Smooth muscle cell of the brain vasculature (primary cell): ENCODE measurements around the gene ARTN.
A peak's percentile ranks its signal among the peaks of the same experiment; 100 is the strongest.

Experiments used
- DNase-seq: peaks from one replicate; pipeline ENCODE4 v3.0.0-alpha.2; 2012; ENCODE audit warnings: low read depth, low spot score

The ARTN gene

GRCh38 chr1:43947061-43947873, 13.7 kb downstream of the ARTN start:
- no peak for DNase-seq

DNA sequence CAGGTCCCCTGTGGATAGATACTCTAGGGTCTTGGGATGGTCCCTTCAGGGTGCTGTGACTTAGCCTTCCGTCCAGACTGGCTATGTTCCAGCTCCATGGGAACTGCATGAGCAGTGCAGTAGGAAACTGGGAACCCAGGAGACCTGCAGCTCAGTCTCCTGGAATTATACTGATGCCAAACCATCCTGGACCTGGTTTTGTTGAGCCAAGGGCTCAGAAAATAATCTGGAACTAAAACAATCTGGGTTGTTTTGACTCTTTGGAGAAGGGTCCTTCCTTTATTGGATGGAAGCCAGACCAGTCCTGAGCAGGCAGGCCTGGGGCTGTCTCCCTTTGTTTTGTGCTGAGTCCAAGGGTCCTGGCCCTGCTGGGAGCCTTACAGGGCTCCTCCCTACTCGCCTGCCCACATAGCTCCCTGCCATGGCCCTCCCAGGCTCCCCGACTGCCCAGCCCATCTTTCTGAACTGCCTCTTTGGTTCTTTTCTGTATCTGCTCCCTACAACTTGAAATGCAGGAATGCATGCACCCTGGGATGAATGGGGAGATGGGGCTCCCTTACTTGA, 14.4 kb downstream of the ARTN start:
- DNase-seq, result no peak

GRCh38 chr1:43949678-43950077, 16.1 kb downstream of the ARTN start:
- DNase-seq, result no peak

- DNase-seq, result no peak
Measured at GRCh38 chr1:43951021-43951985, 17.7 kb downstream of the ARTN start.

GRCh38 chr1:43952731-43953346, 19.2 kb downstream of the ARTN start:
- DNase-seq, result no peak

GRCh38 chr1:43953361-43953760, 19.8 kb downstream of the ARTN start:
- no peak for DNase-seq

DNA sequence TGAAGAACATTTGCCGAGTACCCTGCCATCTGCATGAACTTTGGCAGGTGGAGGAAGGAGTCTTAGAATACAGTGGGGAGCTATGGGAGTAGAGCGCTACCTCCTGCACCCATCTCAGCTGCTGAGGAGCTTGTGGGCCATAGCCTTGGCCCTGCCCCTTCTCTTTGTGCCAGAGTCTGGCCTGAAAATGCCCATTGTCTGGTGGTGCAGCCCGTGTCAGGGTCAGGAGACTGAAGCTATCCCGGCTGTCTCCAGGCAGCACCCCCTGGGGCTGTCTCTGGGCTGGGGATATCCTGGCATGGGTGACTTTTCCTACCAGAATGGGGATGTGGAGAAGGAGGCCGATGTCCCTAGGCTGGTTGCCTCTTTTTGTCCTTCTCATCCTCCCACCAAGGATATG, 20.4 kb downstream of the ARTN start:
- no peak for DNase-seq

DNA sequence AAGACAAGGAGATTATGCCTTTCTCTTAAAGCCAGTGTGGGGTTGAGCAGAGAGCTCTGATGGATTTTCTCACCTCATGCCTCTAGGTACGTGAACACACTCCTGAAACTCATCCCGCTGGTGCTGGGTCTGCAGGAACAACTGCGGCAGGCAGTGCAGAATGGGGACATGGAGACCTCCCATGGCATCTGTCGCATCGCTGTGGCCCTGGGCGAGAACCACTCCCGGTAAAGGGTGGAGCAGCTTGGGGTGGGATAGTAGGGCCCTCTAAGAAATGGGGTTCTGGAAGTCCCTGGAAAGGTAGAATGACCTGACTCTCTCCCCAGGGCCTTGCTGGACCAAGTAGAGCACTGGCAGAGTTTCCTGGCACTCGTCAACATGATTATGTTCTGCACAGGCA, 22.6 kb downstream of the ARTN start:
- no peak for DNase-seq

DNA sequence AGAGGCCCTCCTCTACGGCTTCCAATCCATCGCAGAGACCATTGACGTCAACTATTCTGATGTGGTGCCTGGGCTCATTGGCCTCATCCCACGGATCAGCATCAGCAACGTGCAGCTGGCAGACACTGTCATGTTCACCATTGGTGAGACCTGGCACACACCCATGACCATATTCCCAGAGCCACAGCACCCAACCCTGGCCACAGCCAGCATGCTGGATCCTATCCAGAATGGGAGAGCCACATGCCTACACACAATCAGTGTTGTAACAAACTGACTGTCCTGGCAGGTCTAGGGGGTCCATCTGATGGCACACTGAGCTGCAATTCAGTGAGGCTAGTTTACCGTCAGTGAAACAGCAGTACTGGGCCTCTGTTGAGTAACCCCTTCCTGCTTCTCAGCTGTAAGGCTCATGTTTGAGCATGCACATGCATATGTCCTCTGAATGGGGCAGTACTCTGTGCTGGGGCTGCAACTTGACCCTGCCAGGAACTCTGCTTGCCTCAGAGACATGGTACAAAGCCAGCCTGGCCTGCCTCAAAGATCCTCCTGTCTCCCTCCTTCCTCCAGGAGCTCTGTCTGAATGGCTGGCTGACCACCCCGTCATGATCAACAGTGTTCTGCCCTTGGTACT, 23.9 kb downstream of the ARTN start:
- no peak for DNase-seq

- DNase-seq, result no peak
Measured at GRCh38 chr1:43958351-43959255, 25.0 kb downstream of the ARTN start.

DNA sequence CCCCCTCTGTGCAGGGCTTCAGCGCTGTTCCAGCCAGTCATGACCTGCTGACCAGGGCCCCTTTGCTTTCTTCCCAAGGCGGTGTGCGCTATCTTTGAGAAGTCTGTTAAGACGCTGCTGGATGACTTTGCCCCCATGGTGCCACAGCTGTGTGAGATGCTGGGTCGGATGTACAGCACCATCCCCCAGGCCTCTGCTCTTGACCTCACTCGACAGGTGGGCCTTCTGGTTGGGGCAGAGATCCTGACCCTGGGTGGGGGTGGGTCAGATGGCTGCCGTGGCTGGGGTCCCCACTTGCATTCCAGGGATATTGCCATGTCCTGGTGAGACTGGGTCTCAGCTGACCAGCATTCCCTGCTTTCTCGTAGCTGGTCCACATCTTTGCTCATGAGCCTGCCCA, 27.2 kb downstream of the ARTN start:
- DNase-seq, result no peak

DNA sequence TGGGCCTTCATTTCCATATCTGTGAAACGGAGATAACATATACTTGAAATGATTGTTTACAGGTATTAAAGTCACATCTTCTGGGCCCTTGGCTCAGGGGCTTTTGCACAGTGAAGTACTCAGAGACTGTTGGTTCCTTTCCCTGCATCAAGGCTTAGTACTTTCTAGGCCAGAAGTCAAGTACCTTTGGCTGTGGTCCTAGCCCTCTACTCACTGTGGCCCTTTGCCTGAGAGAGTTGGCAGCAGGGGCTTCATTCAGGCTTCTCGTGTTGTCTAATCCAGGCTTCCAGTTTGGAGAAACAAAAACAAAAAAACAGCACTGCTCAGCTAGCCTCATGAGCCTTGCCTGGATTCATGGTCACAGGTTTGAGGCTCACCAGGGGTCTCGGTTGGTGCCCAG, 28.1 kb downstream of the ARTN start:
- DNase-seq, result no peak

DNA sequence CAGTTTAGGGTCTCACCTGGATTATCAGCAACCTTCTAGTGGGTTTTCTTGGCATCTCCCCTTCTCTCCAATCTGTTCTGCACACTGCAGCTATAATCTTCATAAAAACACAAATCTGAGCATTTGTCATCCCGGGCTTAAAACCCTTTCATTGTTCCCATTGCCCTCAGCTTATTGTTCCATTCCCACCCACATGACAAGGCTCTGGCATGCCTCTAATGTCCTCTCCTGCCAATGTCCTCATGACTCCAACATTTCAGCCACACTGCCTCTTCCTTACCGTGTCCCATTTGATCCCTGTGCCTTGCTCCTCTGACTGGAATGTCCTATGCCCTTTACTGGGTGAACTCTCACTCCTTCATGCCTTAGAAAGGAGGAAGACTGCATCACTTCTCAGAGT, 28.7 kb downstream of the ARTN start:
- no peak for DNase-seq

DNA sequence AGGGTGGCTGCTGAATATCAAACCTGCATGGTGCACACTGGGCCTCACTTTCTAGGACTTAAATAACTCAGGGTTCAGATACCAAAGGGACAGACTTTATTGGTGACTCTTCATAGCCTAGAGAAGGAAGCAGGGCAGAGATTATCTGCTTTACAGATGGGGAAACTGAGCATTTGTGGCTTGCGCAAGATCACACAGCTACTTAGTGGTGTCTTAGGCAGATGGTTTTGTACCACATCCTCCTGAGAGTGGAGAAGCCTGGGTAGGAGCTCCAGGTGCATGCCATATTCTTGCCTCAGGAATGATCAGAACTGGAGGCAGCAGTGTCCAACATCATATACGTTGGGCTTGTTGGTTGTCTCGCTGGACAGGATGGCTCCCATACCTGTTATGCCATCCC, 29.4 kb downstream of the ARTN start:
- no peak for DNase-seq

- DNase-seq, result no peak
Measured at GRCh38 chr1:43963890-43964289, 30.3 kb downstream of the ARTN start.

- no peak for DNase-seq
Measured at GRCh38 chr1:43965316-43965715, 31.7 kb downstream of the ARTN start.

DNA sequence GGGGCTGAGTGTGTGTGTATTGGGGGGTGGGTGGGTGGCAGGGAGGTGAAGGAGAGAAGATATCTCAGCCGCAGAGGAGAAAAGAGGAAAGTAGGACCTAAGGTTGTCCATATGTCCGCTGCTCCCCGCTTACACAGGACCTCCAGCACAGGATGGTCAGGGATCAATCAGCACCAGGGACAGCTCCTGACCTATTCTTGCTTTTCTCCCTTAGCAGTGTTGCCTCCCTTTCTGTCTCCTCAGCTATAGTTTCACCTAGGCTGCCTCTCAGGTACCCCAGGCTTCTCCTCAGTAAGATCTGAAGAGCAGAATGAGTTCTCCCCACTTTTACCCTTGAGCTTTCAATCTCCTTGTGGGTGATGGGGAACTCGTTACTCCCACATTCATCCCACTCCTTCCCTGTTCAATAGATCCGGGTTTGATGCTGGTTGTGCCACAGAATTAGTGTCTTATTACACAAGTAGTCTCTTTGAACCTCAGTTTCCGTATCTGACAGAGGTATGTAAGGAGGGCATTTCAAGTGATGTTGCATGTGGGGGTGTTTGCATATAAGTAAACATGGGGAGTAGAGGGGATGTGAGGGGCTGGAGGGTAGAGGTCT, 34.8 kb downstream of the ARTN start:
- no peak for DNase-seq

GRCh38 chr1:43969416-43969745, 35.8 kb downstream of the ARTN start:
- DNase-seq, result no peak

GRCh38 chr1:43969746-43970466, 36.3 kb downstream of the ARTN start, which contains the start of gene DPH2:
Gene DPH2, plus strand, starts transcription at chr1:43970010. Its CDS starts 166 bp downstream, at chr1:43970176.
- peak; percentile 92 for DNase-seq
